Middle frontal gyrus (tissue), 1 donor: ENCODE data around the gene VCP.

ENCODE experiments used
- DNase-seq: peaks from one replicate; pipeline ENCODE4 v3.0.0-alpha.2; 2015; ENCODE audit warnings: low spot score; ENCODE audit errors: extremely low spot score

VCP gene

DNA sequence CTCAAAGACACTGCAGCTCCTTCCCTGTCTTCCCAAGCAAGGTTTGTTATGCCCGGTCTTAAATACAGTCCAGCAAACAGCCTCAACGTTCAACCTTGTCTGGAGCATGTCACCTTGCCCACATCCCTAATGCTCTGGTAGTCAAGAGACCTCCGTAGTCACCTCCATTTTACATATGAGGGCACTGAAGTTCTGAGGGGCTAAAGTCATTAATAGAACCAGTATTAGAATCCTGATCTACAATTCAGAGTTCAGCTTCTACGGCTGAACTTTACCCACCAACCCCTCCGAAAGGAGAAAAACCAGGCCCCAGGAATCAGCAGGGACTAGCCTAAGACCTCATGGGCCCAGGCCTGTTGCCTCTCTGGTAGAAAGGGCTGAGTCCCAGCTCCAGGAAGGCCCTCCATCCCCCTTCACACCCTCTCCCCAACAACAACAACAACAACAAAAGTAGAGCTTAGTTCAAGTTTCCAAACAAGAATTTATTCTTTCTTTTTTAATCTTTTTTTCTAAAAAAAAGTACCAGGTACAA, 31.3 kb upstream of the VCP start:
- no peak for DNase-seq

DNA sequence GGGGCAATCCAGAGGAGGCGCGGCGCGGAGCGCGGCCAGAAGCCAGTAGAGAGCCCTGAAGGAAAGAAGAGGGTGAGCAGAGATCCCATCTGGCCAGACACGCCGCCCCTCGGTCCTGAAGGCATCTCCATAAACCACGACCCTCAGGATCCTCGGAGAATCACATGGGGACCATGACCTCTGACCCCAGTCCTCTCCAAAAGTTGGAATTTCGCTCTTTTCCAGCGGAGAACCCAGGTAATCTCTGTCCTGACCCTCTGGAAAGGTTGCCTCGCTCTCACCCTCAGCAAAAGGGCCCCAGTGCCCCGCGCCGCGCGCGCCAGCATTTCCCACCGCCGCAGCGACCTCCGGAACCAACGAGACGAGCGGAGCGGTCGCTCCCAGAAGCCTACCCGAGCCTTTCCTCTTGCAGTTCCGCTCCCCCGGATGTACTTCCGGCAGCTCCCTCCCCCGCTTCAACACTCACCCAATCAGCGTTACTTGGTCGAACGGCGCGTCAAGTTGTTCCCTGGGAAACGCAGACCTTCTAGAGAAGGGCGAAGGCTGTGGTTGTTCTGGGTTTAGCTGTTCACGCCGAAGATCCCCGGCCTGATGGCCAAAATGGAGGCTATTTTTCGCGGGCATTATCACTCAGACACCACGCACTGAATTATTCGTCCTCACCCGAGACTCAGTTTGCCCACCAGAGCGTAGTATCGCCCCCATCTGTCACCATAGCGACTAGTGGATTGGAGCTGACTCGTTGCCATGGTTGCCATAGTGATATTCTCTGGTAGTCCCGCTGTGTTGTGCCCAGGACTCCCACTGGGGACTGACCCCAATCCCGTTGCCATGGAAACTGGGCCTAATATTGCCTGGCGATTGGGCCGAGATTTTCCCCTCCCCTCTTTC, 30.6 kb upstream of the VCP start, which contains the start of gene STOML2:
Gene STOML2 (minus strand): TSS at position 363 of the 891 bp plus-strand sequence. CDS start 37 bp downstream, at position 326.
- peak; percentile 94 for DNase-seq

DNA sequence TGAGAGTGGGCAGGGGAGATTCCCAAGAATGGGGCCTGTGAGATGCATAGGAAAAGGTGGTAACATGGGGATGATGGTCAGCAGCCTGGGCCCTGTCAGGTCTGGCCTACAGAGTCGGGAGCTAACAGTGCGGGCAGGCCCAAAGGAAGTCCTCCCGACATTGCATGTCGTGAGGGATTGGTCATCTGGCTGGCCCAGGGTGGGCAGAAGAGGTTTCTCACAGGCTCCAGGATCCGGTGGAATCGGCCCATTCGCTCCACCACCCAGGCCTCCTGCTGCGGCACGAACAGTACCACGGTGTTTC, 30.0 kb upstream of the VCP start:
- no peak for DNase-seq

DNA sequence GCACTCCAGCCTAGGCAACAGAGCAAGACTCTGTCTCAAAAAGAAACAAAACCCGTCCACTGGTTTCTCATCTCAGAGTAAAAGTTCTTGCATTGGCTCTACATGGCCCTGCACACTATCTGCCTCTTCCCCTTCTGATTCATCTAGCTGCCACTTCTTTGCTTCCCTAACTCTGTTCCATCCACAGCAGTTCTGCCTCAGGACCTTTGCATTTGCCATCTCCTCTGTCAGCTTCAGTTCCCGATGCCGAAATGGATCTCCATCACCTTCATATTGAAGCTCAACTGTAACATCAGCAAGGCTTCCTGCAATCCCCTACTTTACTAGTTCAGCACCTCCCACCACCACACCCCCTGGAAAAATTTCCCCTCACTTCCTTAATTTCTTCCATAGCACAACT, 25.1 kb upstream of the VCP start:
- no peak for DNase-seq

DNA sequence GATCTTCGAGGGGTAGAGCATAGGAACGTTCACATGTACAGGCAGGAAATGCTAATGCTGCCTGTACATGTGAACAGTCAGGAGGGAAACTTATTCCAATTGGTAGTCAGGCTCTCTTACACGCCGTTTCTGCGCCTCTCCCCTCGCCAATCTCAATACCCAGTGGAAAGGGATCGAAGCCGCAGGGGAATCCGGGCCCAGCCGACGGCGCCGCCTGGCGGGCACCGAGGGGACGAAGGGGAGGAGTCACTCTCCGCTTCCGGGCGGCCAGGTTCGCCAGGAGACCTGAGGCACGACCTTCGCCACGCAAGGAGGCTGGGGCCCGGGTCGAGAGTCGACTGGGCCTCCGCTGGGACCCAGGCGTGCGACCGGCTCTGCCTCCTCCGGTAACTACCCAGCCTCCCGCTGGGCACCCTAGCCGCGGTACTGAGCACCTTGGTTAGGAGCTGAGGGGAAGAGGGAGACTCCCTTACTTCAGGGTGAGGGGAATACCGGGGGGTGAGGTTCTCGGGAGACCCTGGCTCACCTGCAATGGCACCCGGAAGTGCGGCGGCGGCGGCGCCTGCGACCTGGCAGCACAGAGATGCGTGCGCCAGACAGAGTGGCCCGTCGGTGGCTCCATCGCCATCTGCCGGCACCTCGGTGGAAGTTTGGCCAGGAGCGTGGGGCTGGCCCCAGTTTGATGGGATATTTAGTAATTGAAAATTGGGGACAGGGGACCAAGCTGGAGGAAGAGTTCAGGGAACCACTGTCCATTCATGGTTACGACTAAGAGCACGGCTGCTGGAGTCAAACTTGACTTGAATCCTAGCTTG, 23.8 kb upstream of the VCP start, which contains the start of gene PIGO:
Gene PIGO (minus strand): TSS at position 557 of the 815 bp plus-strand sequence. CDS start 1,026 bp downstream, outside the sequence.
- peak; percentile 77 for DNase-seq

DNA sequence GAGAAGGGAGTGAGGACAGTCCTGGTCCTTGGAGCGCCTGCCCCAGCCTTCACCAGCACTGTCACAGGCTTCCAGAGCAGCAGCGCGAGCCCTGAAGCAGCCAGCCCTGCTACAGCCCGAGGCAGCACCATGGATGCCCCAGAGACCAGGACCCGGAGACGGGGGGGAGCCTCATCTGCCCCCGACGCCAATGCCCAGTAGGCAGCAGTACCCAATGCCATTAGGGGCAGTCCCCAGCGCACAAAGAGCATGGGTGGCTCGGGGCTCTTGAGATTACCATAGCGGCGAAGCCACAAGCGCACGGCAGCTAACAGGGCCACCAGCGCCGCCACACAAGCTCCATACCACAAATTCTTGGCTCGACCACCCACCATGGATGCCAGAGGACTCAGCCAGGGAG, 19.1 kb upstream of the VCP start:
- no peak for DNase-seq

DNA sequence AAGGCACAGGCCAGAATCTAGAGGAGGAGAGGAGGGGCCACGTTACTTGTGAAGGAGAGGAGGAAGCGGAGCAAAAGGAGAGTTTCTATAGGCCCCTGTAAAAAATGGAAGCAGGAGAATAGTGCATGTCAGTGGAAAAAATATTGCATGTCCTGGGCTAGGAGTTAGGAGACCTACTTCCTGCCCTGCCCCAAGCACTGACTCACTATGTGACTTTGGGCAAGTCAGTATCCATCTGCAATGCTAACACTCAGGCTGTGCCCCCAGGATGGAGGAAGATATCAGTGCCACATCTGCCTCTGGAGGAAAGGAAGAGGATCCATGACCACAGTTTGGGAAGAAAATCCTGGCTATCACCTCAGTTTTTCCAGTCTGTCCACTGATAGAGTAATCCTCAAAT, 17.0 kb upstream of the VCP start:
- DNase-seq, result no peak

DNA sequence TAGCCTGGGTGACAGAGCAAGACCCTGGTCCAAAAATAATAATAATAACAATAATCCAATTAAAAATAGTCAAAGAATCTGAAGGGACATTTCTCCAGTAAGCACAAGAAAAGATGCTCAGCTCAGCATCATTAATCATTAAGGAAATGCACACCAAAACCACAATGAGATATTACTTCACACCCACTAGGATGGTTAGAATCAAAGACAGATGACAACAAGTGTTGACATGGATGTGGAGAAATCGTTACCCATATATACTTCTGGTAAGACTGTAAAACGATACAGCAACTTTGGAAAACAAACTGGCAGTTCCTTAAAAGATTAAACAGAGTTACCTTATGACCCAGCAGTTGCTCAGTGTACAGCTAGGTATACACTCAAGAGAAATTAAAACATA, 12.7 kb upstream of the VCP start:
- DNase-seq, result no peak

DNA sequence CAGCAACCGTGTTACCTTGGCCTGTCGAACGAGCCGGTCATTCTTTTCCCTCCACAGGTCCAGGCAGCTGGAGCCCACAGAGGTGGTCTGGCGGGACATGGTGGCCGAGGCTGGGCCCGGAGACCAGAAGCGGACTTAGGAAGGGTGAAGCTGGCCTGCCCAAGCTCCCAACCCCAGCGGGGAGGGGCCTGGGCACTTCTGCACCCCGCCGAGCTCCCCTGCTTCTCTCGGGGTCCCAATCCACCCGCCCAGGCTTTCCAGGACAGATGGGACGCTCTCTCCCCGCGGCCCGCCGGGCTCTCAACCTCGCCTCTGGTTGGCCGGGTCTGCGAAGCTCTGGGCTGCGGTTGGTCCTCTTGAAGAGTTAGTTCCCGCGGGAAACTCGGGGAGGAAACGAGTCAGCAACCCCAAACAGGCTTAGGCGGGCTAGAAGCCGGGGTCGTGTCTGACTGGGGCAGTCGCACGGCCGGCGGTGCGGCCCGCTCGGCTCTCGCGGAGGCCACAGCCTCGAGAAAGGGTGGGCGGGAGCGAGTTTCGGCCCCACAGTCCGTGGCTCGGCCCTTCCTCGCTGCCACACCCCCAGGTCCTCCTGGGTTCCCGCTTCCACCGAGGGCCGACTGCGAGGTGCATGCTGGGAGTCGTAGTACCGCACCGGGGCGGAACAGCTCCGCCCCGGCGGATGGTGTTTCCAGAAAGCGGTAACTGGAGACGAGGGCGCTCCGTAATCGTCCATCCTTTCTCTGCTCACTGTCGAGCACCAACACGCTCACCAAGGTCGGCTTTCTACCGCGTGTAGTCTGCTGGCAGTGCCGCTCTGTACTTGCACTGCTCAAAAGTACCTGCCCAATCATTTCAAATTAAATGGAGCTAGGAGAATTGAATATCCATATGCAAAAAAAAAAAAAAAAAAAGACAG, 7.3 kb upstream of the VCP start, which contains the start of gene FANCG:
Gene FANCG (minus strand): TSS at position 517 of the 916 bp plus-strand sequence. CDS start 418 bp downstream, at position 99.
- DNase-seq, result peak; percentile 89

DNA sequence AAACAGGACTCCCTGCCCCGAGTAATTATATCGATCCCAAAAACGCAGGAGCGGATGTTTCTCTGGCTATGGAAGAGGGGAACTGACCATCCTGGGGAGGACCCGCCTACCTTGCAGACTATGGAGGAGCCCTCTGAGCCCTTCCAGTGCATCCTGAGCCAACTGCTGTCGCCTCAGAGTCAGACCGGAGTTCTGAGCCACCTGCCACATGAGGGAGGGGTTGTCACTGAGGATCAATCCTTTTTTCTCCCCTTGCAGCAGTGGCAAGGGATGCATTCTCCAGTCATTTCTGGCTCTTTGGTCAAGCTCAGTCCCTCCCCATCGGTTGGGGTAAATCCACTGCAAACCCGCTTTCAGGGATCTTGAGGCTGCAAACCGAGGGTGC, 6.6 kb upstream of the VCP start:
- no peak for DNase-seq

DNA sequence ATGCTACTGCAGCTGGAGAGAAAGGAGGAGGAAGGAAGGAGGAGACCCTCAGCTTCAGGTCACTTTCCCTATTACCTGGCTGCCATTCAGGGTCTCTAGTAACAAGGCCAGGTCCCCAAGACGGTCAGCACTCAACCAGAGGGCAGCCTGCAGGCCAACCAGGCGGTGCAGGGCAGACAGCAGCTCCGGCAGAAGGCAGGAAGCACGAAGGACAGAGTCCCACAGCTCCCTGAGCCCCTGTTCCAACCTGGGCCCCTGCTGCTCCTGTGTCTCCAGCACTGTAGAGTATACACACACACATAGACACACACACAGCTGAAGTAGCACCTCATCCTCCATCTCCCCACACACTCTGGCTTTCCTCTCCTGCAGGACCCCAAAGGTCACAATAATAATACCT, 5.6 kb upstream of the VCP start:
- DNase-seq, result no peak

DNA sequence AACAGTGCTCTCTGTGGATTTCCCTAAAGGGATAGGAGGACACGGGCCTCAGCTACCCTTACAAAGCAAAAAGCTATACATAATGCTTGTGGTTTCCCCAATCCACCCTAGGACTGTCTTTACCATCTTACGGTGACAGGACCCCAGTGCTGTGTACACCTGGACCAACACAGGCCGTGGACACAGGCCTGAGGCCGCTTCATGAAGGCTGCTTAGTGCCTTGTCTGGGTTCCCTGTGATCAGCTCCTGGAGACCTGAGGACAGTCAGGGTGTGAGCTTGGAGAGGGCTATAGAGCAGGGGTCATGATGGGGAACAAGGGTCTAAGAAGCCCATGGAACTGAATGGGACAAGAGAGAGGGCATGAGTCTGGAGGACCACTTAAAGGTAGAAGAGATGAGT, 4.4 kb upstream of the VCP start:
- DNase-seq, result no peak

DNA sequence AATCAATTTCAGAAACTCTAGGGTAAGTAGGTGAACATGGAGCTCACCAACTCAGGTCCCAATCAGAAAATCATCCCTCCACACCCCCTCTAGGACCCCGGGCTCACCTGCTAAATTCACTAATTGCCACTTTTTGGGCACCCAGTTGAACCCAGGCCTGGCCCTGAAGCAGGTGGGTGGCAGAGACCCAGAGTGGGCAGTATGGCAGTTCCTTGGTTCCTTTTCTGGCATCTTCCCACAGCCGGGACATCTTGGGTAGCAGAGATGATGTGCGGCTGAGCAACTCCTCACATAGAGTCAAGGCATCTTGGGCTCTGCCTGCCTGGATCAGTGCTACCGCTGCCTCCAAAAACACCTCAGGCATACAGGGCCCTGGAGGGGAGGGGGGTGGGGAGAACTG, 2.9 kb upstream of the VCP start:
- no peak for DNase-seq

DNA sequence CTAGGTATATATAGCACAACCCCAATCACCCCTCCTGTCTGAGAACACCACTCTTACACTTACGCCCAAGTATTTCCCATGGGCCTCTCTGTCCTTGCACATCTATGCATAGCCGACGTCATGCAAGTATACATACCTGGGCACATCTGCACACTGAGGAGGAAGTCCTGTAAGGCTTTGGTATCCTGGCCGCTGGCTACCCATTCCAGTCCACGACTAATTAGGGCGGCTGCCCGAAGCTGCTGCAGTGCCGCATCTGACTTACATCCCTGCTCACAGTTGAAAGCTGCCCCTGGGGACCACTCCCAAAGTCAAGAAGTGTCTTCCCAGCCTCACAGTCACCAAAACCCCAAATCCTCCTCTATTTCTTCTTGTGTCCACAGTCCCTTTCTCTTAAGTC, 2.4 kb upstream of the VCP start:
- DNase-seq, result no peak

DNA sequence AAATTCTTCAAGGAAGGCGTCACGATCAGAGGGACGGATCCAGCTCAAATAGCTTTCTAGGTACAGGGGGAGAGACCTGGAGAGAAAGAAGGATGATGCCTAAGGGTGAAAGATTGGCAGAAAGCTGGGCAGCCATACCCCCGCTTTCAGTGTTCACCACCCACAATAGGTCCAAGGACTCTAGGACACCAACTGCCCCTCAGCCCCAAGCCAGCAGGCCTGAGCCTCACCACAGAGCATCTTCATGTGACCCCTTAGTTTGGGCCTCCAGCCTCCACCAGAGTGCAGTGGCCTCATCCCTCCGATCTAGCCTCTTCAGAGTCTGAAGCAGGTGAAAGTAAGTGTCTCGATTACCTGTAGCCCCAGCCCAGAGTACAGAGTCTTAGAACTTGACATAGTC, 1.7 kb upstream of the VCP start:
- no peak for DNase-seq

DNA sequence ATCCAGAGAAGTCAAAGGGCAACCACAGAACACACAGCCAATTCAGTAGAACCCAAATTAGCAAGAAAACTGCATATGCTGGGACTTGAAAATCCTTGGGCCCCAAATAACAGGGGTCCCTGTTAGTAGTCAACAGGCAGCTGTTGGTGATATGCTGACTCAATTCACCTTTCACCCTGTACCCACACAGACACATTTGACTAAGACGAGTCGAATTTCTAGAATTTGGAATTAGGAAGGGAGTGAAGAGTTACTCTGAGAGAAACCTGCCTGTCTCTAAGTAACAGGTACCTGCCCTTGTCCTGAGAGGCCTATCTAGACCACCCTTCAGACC, 821 bp upstream of the VCP start:
- no peak for DNase-seq

DNA sequence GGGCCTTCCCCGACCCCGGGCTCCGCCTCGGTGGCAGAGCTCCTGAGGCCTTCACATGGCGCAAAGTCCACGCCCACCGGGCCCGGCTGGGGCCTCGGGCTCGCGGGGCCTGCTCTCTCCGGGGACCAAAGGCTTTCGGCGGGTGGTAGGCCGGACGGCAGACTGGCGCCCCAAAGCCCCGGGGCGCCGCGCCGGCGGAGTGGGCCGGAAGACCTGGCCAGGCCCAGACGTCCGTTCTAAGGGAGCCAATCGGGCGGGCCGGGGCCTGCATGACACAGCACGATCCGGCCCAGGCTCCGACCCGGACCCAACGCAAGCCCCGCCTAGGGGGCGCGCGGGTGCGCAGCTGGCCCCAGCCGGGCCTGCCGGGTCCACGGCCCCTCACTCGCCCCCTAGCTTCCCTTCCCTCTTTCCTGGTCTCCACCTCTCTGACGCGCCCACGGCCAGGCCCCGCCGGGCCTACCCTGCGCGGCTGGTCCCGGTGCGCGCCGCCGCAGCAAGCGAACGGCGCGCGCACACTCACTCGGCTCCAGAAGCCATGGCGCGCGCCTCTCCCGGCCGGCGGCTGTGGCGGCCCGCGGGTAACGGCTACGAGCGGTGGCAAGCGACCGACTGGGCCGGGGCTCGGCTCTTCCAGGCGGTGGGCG, 488 bp downstream of the VCP start:
- DNase-seq, result peak; percentile 13

DNA sequence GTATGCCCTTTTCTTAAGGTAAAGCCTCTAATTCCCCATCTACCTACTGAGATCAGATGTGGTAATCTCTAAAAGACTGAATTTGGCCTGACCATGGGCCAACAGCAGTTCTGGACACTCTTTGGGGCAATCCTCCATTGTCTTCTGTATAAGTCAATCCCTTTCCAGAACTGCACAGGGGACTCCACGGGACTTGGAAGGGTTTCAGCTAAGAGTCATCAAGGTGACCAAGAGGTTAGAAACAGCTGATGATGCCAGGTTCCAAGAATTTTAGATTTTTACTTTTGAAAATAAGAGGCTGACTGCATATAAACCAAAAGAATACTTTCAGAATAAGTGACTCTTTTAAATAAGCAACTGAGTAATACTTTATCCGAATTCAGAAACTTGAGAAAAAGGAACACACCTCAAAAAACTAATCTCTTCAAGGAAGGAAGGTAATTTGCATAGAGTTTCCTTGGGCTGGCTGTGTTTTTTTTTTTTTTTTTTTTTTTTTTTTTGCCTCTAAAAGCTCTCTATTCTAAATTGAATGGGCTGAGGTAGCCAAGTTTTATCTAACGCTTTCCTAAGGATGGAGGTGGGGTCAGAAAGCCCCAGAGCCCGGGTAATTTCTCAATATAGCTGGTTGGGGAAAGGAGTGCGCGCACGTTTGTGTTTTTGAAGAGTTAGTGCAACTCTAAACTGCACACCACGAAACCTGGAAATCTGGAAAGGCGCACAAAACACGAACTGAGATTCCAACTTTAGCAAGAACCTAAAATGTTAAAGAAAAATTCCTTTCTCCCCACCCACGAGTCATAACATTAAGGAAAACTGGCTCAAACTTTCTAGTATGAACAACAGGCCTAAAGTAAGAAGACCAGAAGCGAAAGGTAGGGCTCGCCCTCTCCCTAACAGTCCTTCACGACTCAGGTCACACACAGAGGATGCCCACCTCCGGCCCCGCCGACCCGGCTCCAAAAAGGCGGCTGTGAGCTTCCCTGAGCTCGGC, 1.3 kb downstream of the VCP start:
- no peak for DNase-seq

DNA sequence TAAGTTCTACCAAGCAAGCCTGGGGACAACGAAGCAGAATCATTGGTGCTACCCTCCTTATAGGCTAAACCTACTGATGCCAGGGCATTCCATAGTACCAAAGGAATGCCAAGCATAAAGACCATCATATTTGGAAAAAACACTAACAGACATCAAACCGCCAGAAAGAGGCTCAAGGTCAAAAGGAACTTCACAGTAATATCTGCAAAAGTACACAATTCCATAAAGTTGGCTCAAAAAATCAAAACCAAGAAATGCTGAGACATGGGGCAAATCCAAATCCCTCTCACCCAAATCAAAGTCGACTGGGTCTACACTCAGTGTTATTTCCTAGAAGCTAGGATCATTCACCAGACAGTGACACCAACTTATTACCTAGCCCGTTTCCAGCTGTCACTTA, 3.4 kb downstream of the VCP start:
- DNase-seq, result no peak

DNA sequence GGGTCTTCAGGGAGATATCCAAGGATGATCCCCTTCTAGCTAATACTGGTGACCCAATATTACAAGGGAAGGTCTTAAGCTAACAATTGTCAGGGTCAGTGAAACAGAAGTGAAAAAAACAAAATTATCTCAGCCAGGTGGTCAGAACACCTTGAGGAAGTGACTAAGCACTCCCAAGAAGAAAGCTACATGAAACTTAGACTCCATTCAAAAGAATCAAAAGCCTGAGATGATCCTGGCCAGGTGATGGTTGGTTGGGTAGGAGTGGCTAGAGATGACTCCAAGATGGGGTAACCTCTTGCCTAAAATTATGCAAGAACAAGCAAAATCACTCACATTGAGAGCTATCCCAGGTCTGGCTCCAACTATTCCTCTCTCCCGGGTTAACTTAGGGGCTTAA, 5.4 kb downstream of the VCP start:
- no peak for DNase-seq
